Large intestine (tissue), 3 donors: Measurements from ENCODE around the gene WWOX. TPM values are rescaled to one million over a fixed set of nuclear protein-coding genes. Genes with fewer than 3 reads are reported as not detected.
A peak's percentile ranks its signal among the peaks of the same experiment; 100 is the strongest.

ENCODE experiments used
- DNase-seq, 2 donors: peaks; one replicate each; pipeline versions ENCODE4 v3.0.0 to v3.0.0-alpha.2; 2013
- H3K27ac ChIP-seq: one replicate; pipeline ENCODE4 v1.5.1; 2013; ENCODE audit warnings: low read length
- H3K27me3 ChIP-seq: 2 replicates; pipeline ENCODE4 v1.6.1; 2013; ENCODE audit warnings: low read length; ENCODE audit not compliant: control insufficient read depth, insufficient read depth
- H3K36me3 ChIP-seq: 2 replicates; pipeline ENCODE4 v1.6.1; 2013; ENCODE audit warnings: low read length; ENCODE audit not compliant: control insufficient read depth, insufficient read depth
- H3K4me1 ChIP-seq: one replicate; pipeline ENCODE4 v1.6.1; 2013; ENCODE audit warnings: low read length; ENCODE audit not compliant: control insufficient read depth, insufficient read depth
- H3K4me3 ChIP-seq: one replicate; pipeline ENCODE4 v1.5.1; 2013; ENCODE audit warnings: low read length
- H3K9me3 ChIP-seq: one replicate; pipeline ENCODE4 v1.6.1; 2013; ENCODE audit warnings: mild to moderate bottlenecking, low read depth, low read length, moderate library complexity; ENCODE audit not compliant: control insufficient read depth
- WGBS: methylation state at CpG from one replicate; pipeline ENCODE4 v1.1.5; 2013; ENCODE audit warnings: low lambda C conversion rate; ENCODE audit not compliant: insufficient coverage; 5-methylcytosine and 5-hydroxymethylcytosine counted together
- polyA plus RNA-seq: library from polyadenylated mRNA; unstranded; fragments of 120-200 nt; gene quantifications from one replicate; pipeline ENCODE4 v1.2.1, GENCODE V29; 2013

WWOX gene
- polyA plus RNA-seq, 1 donor = 16.2 TPM

- Histone ChIP-seq H3K27ac (no peak overlapping the region), H3K4me1 (no peaks in the 10 kb centered on the region), H3K36me3 (no peaks in the 10 kb centered on the region), H3K27me3 (no peaks in the 10 kb centered on the region), H3K4me3 (no peak overlapping the region), H3K9me3 (no peaks in the 10 kb centered on the region)
- no peak for DNase-seq
- no CpG with 5 or more reads among the region's 5 CpGs for WGBS
These were observed 299.9 kb downstream of the WWOX start for GRCh38 chr16:78399384-78399783.

GRCh38 chr16:78402833-78403232 is 303.4 kb downstream of the WWOX start:
- H3K27me3 ChIP-seq = no peaks in the 10 kb centered on the region
- H3K36me3 ChIP-seq = no peaks in the 10 kb centered on the region
- no peak for DNase-seq
- no CpG with 5 or more reads among the region's 3 CpGs for WGBS
- H3K4me3 ChIP-seq = no peak overlapping the region
- H3K27ac ChIP-seq = no peak overlapping the region
- no peaks in the 10 kb centered on the region for H3K9me3 ChIP-seq
- no peaks in the 10 kb centered on the region for H3K4me1 ChIP-seq

- no peak overlapping the region for H3K4me3 ChIP-seq
- 80% methylated on average over 1 of the region's 3 CpGs for WGBS
These were observed 305.6 kb downstream of the WWOX start for GRCh38 chr16:78405040-78405439.

GRCh38 chr16:78405833-78406232 is 306.4 kb downstream of the WWOX start:
- H3K9me3 ChIP-seq = no peaks in the 10 kb centered on the region
- H3K4me3 ChIP-seq = no peak overlapping the region
- H3K27me3 ChIP-seq = no peaks in the 10 kb centered on the region
- 93% methylated on average over 7 of the region's 7 CpGs for WGBS
- H3K36me3 ChIP-seq = no peaks in the 10 kb centered on the region
- H3K4me1 ChIP-seq = no peaks in the 10 kb centered on the region
- DNase-seq = no peak
- H3K27ac ChIP-seq = no peak overlapping the region

More at GRCh38 chr16:78405040-78405439, 305.6 kb downstream of the WWOX start:
- no peaks in the 10 kb centered on the region for H3K36me3 ChIP-seq
- no peaks in the 10 kb centered on the region for H3K9me3 ChIP-seq
- H3K27ac ChIP-seq = no peak overlapping the region
- no peaks in the 10 kb centered on the region for H3K27me3 ChIP-seq
- no peak for DNase-seq
- no peaks in the 10 kb centered on the region for H3K4me1 ChIP-seq

GRCh38 chr16:78407191-78407590 is 307.7 kb downstream of the WWOX start:
- Histone ChIP-seq H3K27me3 (no peaks in the 10 kb centered on the region), H3K4me1 (no peaks in the 10 kb centered on the region), H3K36me3 (no peaks in the 10 kb centered on the region), H3K9me3 (no peaks in the 10 kb centered on the region), H3K27ac (no peak overlapping the region), H3K4me3 (no peak overlapping the region)
- DNase-seq = peak in 1 of 2 donors; percentile 5

GRCh38 chr16:78413651-78414050 is 314.2 kb downstream of the WWOX start:
- Histone ChIP-seq H3K27ac (no peak overlapping the region), H3K9me3 (peaks cover 3% of the 10 kb centered on the region), H3K27me3 (no peaks in the 10 kb centered on the region), H3K36me3 (no peaks in the 10 kb centered on the region), H3K4me3 (no peak overlapping the region), H3K4me1 (no peaks in the 10 kb centered on the region)
- no CpG with 5 or more reads among the region's 3 CpGs for WGBS
- DNase-seq = no peak

GRCh38 chr16:78415013-78415412 is 315.6 kb downstream of the WWOX start:
- WGBS = no CpG with 5 or more reads among the region's 5 CpGs
- H3K27ac ChIP-seq = no peak overlapping the region
- DNase-seq = no peak

GRCh38 chr16:78415669-78416068 is 316.2 kb downstream of the WWOX start:
- Histone ChIP-seq H3K4me3 (no peak overlapping the region), H3K36me3 (no peaks in the 10 kb centered on the region), H3K9me3 (peaks cover 3% of the 10 kb centered on the region), H3K4me1 (no peaks in the 10 kb centered on the region), H3K27me3 (no peaks in the 10 kb centered on the region), H3K27ac (no peak overlapping the region)
- no peak for DNase-seq
- WGBS = no CpG with 5 or more reads among the region's 1 CpG

More at GRCh38 chr16:78415013-78415412, 315.6 kb downstream of the WWOX start:
- peaks cover 3% of the 10 kb centered on the region for H3K9me3 ChIP-seq
- H3K36me3 ChIP-seq = no peaks in the 10 kb centered on the region
- no peaks in the 10 kb centered on the region for H3K4me1 ChIP-seq
- no peak overlapping the region for H3K4me3 ChIP-seq
- no peaks in the 10 kb centered on the region for H3K27me3 ChIP-seq

- DNase-seq = no peak
- no peaks in the 10 kb centered on the region for H3K36me3 ChIP-seq
- H3K4me1 ChIP-seq = no peaks in the 10 kb centered on the region
- peaks cover 3% of the 10 kb centered on the region for H3K9me3 ChIP-seq
- no peak overlapping the region for H3K27ac ChIP-seq
- H3K4me3 ChIP-seq = no peak overlapping the region
- no peaks in the 10 kb centered on the region for H3K27me3 ChIP-seq
These were observed 316.9 kb downstream of the WWOX start for GRCh38 chr16:78416400-78416799.

GRCh38 chr16:78421181-78421708 is 321.8 kb downstream of the WWOX start:
- Histone ChIP-seq H3K4me1 (no peaks in the 10 kb centered on the region), H3K9me3 (no peaks in the 10 kb centered on the region), H3K4me3 (no peak overlapping the region), H3K36me3 (no peaks in the 10 kb centered on the region), H3K27me3 (no peaks in the 10 kb centered on the region), H3K27ac (no peak overlapping the region)
- WGBS = no CpG with 5 or more reads among the region's 3 CpGs
- DNase-seq = no peak

GRCh38 chr16:78425281-78425680 is 325.8 kb downstream of the WWOX start:
- Histone ChIP-seq H3K4me1 (no peaks in the 10 kb centered on the region), H3K27ac (no peak overlapping the region), H3K36me3 (no peaks in the 10 kb centered on the region), H3K9me3 (no peaks in the 10 kb centered on the region), H3K4me3 (no peak overlapping the region), H3K27me3 (no peaks in the 10 kb centered on the region)
- 93% methylated on average over 3 of the region's 4 CpGs for WGBS
- no peak for DNase-seq
